ENCODE results near the gene NFIB. TPM values are rescaled to one million over a fixed set of nuclear protein-coding genes. Genes with fewer than 3 reads are reported as not detected.

Gene NFIB
- total RNA-seq, 1 donor from 2014 or later = 11.6 TPM

DNA sequence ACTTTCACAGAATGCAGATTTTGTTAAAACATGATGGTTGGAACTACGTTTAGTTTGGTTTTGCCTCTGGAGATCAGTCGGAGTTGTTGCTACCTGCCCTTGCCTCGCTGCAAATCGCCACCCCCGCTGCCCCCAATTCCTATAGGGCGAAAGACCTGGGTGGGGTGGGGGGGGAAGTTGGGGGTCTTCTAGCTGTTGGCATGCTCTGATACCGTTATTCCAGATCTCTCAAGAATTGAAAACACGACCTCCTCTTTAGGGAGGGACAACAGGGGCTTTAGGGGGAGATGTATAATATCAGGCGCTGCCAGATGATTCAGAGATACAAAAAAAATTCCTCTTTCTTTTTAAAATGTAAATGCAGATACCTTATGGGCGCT lies 36.4 kb upstream of the NFIB start:
- peaks cover 9% of the 10 kb centered on the region for H3K27me3 ChIP-seq (ENCODE audit: control insufficient read depth, insufficient read depth, low read length)
- FAIRE-seq = no peak
- no peak for DNase-seq (ENCODE audit: low read depth)
- no peak overlapping the region for H3K4me3 ChIP-seq (ENCODE audit: low read depth, low read length)
- no peaks in the 10 kb centered on the region for H3K36me3 ChIP-seq (ENCODE audit: control insufficient read depth, insufficient read depth, low read length)
- TF ChIP-seq CTCF (IDR thresholded peaks at IDR 0.05; ENCODE audit: insufficient read depth, low read length, severe bottlenecking) = no peak

- FAIRE-seq = no peak
Observed at GRCh38 chr9:14349447-14350348, 35.8 kb upstream of the NFIB start.

GRCh38 chr9:14349146-14349446 lies 35.2 kb upstream of the NFIB start:
- Histone ChIP-seq H3K36me3 (ENCODE audit: control insufficient read depth, insufficient read depth, low read length) (no peaks in the 10 kb centered on the region), H3K4me3 (ENCODE audit: low read depth, low read length) (peak overlapping the region; percentile 46), H3K27me3 (ENCODE audit: control insufficient read depth, insufficient read depth, low read length) (peaks cover 11% of the 10 kb centered on the region)
- FAIRE-seq = no peak
- DNase-seq (ENCODE audit: low read depth) = no peak
- TF ChIP-seq CTCF (IDR thresholded peaks at IDR 0.05; ENCODE audit: insufficient read depth, low read length, severe bottlenecking) = no peak

More at GRCh38 chr9:14349447-14350348, 35.8 kb upstream of the NFIB start:
- H3K4me3 ChIP-seq (ENCODE audit: low read depth, low read length) = peak overlapping the region; percentile 46
- no peaks in the 10 kb centered on the region for H3K36me3 ChIP-seq (ENCODE audit: control insufficient read depth, insufficient read depth, low read length)
- TF ChIP-seq CTCF (IDR thresholded peaks at IDR 0.05; ENCODE audit: insufficient read depth, low read length, severe bottlenecking) = no peak
- H3K27me3 ChIP-seq (ENCODE audit: control insufficient read depth, insufficient read depth, low read length) = peaks cover 9% of the 10 kb centered on the region
- DNase-seq (ENCODE audit: low read depth) = no peak

DNA sequence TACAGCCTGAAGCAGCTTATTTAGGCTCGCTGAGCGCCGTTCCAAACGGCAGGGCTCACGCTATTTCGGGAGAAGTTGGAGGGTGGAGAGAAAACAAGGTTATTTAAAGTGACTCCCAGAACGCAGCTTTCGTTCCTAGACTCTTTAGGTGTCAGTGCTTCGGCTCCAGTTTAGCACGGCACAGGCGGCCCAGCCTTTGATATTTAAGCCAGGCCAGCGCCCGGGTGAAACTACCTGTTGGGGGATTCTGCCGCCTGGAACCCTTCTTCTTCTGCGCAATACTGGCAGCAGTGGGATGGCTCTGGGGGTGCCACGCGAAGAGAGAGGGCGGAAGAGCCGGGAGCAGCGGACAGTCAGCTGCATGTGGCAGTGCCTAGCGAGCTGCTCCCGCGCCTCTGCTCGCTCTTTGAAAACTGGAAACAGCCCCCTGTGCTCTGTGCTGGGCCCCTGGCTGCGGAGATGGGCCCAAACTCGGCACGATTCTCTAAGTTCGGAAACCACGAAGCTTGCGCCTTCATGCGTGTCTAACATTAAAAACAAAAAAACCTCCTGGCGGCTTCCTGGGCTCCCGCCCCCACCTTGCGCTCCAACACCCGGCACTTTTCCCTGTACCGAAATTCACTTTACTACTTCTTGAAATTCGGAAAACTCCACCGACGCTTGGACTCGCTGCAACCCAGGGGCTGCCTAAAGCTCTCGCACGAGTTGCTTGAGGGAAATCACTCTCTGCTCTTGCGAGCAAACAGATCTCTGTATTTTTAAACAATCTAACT lies 34.6 kb upstream of the NFIB start:
- no peak for TF ChIP-seq CTCF (IDR thresholded peaks at IDR 0.05; ENCODE audit: insufficient read depth, low read length, severe bottlenecking)
- peak; percentile 12 for DNase-seq (ENCODE audit: low read depth)
- FAIRE-seq = no peak
- Histone ChIP-seq H3K4me3 (ENCODE audit: low read depth, low read length) (peak overlapping the region; percentile 46), H3K27me3 (ENCODE audit: control insufficient read depth, insufficient read depth, low read length) (peaks cover 11% of the 10 kb centered on the region), H3K36me3 (ENCODE audit: control insufficient read depth, insufficient read depth, low read length) (no peaks in the 10 kb centered on the region)

DNA sequence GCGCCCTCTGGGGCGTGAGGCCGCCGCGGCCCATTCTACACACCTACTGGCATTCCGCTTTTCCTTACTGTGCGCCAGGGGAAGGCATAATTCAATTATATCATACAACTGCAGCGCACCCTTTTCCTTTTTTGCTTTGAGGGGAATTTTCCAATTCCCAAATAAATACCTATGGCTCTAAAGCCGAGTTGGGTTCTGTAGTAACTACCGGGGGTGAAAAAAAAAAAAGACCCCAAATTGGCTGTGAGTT lies 34.1 kb upstream of the NFIB start:
- FAIRE-seq (no peak), DNase-seq (ENCODE audit: low read depth) (peak; percentile 27)
- peak overlapping the region; percentile 46 for H3K4me3 ChIP-seq (ENCODE audit: low read depth, low read length)
- H3K36me3 ChIP-seq (ENCODE audit: control insufficient read depth, insufficient read depth, low read length) = no peaks in the 10 kb centered on the region
- H3K27me3 ChIP-seq (ENCODE audit: control insufficient read depth, insufficient read depth, low read length) = peaks cover 11% of the 10 kb centered on the region
- no peak for TF ChIP-seq CTCF (IDR thresholded peaks at IDR 0.05; ENCODE audit: insufficient read depth, low read length, severe bottlenecking)

Data from bronchial epithelial cell (primary cell).